ENCODE data around the gene USP48.

USP48 gene

GRCh38 chr1:21657456-21658190 lies 125.3 kb downstream of the USP48 start:
- no peak for DNase-seq (ENCODE audit: low read depth in 1 of 2, low spot score in 1 of 2)

DNA sequence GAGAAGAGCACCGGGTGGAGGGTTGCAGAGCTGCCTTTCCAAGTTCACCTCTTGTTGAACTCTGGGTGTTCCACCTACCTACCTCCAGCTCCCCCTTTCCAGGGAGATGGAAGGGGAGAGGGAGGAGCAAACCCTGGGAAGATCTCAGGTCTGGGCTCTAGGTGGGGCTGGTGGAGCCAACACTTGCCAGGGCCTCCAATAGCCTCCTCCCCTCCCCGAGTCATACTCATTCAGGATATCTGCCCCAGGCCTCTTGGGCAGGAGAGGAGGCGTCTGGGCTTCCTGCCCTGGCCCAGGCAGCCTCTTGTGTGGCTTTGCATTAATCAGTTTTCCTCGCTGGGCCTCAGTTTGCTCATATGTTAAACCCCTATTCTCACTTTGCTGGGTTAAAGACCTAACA lies 127.2 kb downstream of the USP48 start:
- no peak for DNase-seq (ENCODE audit: low read depth in 1 of 2, low spot score in 1 of 2)

- no peak for DNase-seq (ENCODE audit: low read depth in 1 of 2, low spot score in 1 of 2)
Measured at GRCh38 chr1:21655259-21655658, 127.7 kb downstream of the USP48 start.

DNA sequence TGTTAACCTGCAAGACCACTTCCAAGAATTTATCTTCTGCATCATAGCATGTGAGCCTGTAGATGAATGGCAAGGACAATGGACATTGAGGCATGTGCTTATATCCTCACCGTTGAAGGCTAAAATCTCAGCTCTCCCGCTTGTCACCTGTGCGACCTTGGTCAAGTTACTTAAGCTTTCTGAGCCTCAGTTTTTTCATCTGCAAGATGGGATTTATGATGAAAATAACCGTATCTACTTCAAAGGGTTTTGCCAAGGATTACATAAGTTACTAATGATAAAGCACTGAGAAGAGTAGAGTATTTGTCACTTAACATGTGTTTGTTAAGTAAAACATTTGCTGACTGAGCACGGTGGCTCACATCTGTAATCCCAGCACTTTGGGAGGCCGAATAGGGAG lies 128.7 kb downstream of the USP48 start:
- no peak for DNase-seq (ENCODE audit: low read depth in 1 of 2, low spot score in 1 of 2)

- DNase-seq (ENCODE audit: low read depth in 1 of 2, low spot score in 1 of 2): no peak
Measured at GRCh38 chr1:21653744-21654100, 129.2 kb downstream of the USP48 start.

DNA sequence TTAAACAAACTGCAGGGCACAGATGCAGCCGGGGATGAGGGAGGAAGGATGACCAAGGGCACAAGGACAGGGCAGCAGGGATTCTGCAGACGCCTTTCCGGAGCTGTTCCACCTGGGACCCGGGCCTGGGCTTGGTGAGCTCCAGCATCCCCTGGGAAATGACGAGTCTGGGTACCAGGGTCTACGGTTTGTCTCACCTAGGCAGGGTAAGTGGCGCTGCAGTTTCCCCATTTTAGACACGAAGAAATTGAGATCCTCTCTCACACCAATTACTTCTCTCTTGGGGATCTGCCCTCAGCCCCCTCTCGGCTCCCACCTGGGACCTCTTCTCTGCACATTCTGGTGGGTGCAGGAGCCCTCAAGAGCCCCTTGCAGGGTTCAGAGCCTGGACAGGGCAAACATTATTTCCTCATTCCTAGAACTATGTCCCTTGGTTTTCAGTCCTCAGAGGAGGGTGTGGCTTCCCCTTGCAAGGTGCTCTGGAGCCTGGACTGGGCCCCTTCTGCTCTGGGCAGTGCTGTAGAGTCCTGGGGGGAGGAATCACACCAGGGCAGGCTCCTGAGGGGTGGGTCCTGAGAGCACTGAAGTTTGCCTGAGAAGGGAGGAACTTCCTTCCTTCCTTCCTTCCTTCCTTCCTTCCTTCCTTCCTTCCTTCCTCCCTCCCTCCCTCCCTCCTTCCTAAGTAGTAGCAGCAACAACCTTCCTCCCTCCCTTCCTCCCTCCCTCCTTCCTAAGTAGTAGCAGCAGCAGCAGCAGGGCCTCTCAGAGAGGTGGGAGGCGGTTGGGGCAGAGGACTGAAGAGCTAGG lies 129.8 kb downstream of the USP48 start:
- no peak for DNase-seq (ENCODE audit: low read depth in 1 of 2, low spot score in 1 of 2)

GRCh38 chr1:21652101-21652936 lies 130.6 kb downstream of the USP48 start:
- DNase-seq (ENCODE audit: low read depth in 1 of 2, low spot score in 1 of 2): no peak

- DNase-seq (ENCODE audit: low read depth in 1 of 2, low spot score in 1 of 2): peak in 1 of 2 donors; percentile 26
Measured at GRCh38 chr1:21651214-21652042, 131.5 kb downstream of the USP48 start.

DNA sequence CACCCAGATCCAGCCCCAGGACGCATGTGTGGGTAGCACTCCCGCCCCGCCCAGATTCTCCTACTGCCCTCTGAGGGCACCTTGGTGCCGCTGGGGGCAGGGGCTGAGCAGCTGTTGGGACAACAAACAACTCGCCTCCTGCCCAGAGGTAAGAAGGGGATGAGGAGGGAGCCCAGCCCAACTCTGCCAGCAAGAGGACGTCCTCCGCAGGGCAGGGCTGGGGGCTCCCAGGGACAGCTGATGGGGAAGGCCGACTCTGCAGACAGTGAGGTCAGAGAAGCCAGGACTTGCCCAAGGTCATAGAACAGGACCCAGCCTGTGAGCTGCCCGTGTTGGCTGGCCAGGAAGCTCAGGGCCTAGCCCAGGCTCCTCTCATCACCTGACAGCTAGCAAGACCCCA lies 132.5 kb downstream of the USP48 start:
- DNase-seq (ENCODE audit: low read depth in 1 of 2, low spot score in 1 of 2): no peak

GRCh38 chr1:21649315-21649714 lies 133.6 kb downstream of the USP48 start:
- DNase-seq (ENCODE audit: low read depth in 1 of 2, low spot score in 1 of 2): no peak

DNA sequence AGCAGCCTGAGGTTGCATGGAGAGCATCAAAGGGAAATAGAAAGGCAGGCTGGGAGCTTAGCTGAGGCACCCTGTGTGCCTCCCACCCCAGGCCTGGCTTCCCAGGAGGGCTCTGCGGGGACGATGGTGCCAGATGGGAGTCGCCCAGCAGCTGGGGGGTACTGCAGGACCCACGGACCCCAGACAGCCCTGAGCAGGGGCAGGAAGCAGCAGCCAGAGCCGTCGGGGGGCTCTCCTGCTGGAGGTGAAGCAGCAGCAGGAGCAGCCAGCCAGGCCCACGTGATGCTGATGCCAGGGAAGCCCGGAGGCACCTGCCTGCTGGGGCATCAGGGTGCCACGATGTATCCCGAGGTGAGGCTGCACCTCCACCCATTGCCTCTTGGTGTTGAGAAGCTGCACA lies 134.2 kb downstream of the USP48 start:
- DNase-seq (ENCODE audit: low read depth in 1 of 2, low spot score in 1 of 2): no peak

- DNase-seq (ENCODE audit: low read depth in 1 of 2, low spot score in 1 of 2): no peak
Measured at GRCh38 chr1:21648352-21648730, 134.6 kb downstream of the USP48 start.

GRCh38 chr1:21647431-21648351 lies 135.3 kb downstream of the USP48 start:
- no peak for DNase-seq (ENCODE audit: low read depth in 1 of 2, low spot score in 1 of 2)

DNA sequence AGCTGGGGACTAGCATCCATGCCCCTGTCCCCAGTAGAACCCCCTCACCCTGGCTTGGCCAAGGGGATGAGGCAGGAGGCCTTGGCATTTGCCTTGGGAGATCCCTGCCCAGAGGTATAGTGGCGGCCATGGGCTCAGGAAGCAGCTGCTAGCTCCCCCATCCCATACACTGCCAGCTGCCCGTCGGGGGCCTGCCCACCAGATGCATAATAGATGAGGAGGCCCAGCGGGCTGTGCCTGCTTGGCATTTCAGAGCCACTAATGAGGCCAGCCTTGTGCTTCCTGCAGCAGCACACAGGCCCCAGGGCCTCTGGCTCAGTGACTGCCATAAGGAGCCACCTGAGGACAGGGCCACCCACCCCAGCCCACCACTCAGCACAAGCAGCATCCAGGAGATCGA lies 137.4 kb downstream of the USP48 start:
- no peak for DNase-seq (ENCODE audit: low read depth in 1 of 2, low spot score in 1 of 2)

DNA sequence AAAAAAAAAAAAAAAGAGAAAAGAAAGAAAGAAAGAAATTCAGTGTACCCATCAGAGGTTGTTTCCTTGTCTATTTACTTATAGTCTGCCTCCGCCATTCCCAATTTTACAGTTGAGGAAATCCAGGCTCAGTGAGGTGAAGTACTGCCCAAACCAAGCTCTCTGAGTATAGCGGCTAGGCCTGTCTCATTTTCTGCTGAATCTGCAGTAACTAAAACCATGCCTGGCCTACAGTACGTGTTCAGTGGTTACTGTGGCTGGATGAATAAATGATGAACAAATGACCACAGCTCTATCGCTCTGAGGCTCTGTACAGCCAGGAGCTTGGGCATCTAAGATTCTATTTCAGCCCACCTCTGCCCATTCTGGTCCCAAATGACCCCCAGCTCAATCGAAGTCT lies 138.0 kb downstream of the USP48 start:
- no peak for DNase-seq (ENCODE audit: low read depth in 1 of 2, low spot score in 1 of 2)

DNA sequence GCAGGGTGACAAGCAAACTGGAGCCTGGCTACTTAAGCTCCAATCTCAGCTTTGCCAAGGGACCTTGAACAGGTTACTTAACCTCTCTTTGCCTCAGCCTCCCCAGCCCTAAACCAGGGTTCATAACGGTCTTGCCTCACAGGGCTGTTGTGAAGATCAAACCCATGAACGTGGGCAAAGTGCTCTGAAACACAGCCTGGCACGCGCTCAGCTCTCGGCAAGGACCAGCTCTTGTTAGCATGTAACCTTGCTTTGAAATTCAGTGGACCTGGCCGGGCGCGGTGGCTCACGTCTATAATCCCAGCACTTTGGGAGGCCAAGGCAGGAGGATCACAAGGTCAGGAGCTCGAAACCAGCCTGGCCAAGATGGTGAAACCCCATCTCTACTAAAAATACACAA lies 138.6 kb downstream of the USP48 start:
- DNase-seq (ENCODE audit: low read depth in 1 of 2, low spot score in 1 of 2): no peak

GRCh38 chr1:21643624-21644023 lies 139.3 kb downstream of the USP48 start:
- DNase-seq (ENCODE audit: low read depth in 1 of 2, low spot score in 1 of 2): no peak

DNA sequence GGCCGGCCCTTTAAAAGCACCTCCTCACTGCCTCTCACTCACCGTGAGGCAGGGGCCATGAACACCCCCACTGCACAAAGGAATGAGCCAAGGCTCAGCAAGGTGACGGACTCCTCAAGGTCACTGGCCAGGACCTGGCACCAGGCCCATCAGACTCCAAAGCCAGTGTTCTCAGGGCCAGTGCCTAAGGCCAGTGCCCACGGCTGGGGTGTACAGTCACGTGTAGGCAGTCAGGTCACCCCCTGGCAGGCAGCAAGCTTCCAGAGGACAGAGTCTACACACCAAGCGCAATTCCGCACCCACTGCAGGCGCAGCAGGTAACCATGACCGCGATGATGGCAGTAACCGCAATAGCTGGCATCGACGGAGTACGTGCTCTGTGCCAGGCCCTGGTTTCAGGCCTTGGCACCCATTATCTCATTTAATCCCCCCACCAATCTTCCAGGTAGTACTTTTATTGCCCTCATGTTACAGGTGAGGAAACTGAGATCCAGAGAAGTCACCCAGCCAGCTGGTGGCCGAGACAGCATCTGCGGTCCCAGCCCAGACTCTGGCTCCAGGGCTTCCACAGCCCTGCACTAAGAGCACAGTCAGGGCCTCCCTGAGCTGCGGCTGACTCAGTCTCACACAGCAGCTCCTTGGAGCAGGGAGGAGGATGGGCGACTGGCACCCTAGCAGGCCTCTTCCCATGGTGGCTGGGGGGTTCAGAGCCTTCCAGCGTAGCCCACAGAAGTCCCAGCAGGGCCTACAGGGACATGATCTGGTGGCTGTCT lies 140.8 kb downstream of the USP48 start:
- no peak for DNase-seq (ENCODE audit: low read depth in 1 of 2, low spot score in 1 of 2)

DNA sequence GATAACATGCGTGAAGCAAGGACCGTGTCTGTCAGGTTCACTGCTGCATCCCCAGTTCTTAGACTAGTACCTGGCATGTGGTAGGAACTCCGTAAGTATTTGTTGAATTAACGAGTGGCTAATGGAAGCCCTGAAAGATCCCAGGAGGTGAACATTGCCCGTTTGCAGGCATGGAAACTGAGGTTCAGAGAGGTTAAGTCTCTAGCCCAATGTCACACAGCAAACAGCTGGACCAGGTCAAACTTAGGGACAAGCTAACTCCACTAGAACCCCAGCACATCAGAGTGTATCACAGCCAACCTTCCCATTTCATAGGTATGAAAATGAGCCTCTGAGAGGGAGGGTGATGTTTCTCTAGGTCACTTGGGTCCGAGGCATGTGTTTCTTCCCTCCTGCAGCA lies 141.4 kb downstream of the USP48 start:
- DNase-seq (ENCODE audit: low read depth in 1 of 2, low spot score in 1 of 2): no peak

All from activated CD4-positive, alpha-beta T cell treated with anti-CD3 and anti-CD28 coated beads, Interleukin-2, amount 50 U/mL, for 24 hours (primary cell).